Testis (tissue), 3 donors: Measurements from ENCODE around the gene PLEK2. TPM values are rescaled to one million over a fixed set of nuclear protein-coding genes. Genes with fewer than 3 reads are reported as not detected.
A peak's percentile ranks its signal among the peaks of the same experiment; 100 is the strongest.

Experiments
- DNase-seq: peaks from one replicate; pipeline ENCODE4 v3.0.0-alpha.2; 2019
- H3K27ac ChIP-seq, 2 donors: fragments of 200-600 bp; sonication (generic); one replicate each; pipeline ENCODE4 v1.5.1; 2019
- H3K27me3 ChIP-seq: fragments of 200-600 bp; sonication (generic); one replicate; pipeline ENCODE4 v1.5.1; 2019
- H3K36me3 ChIP-seq: fragments of 200-600 bp; sonication (generic); one replicate; pipeline ENCODE4 v1.5.1; 2017; ENCODE audit warnings: low read depth; ENCODE audit errors: missing control alignments
- H3K4me1 ChIP-seq: fragments of 200-600 bp; sonication (generic); one replicate; pipeline ENCODE4 v1.5.1; 2019
- H3K4me3 ChIP-seq, 2 donors: fragments of 200-600 bp; sonication (generic); one replicate each; pipeline ENCODE4 v1.5.1; 2017 to 2019
- H3K9me3 ChIP-seq: fragments of 200-600 bp; sonication (generic); one replicate; pipeline ENCODE4 v1.5.1; 2017
- CTCF ChIP-seq, 3 experiments: fragments of 450-650 bp in 2 of 3; fragments of 200-600 bp in 1 of 3; sonication (generic) in 1 of 3; IDR thresholded peaks; one replicate each; pipeline ENCODE4 v1.5.1; 2016 to 2019; ENCODE audit warnings: antibody characterized with exemption in 3 of 3, mild to moderate bottlenecking in 2 of 3, moderate library complexity in 1 of 3
- POLR2A ChIP-seq: fragments of 450-650 bp; IDR thresholded peaks from one replicate; pipeline ENCODE4 v1.6.1; 2017; ENCODE audit warnings: antibody characterized with exemption, mild to moderate bottlenecking, moderate library complexity
- WGBS, 2 donors: methylation state at CpG; one replicate each; pipeline ENCODE4 v1.1.5; 2018; 5-methylcytosine and 5-hydroxymethylcytosine counted together
- intact Hi-C: fragments of 100-400 bp; cut with DNase I; formaldehyde crosslinking; loops from one replicate; pipeline ENCODE4 v1.15.1; 2023; ENCODE audit warnings: low total_unique reads
- polyA plus RNA-seq: library from polyadenylated mRNA; stranded (reverse); fragments of 350-450 nt; fragmentation: Illumina TruSeq; extraction: RNeasy Lipid Tissue Mini Kit (QIAGEN cat#74804); gene quantifications from one replicate; pipeline ENCODE4 v1.2.3, GENCODE V29; 2014; ENCODE audit warnings: low read depth, low replicate concordance; ENCODE audit not compliant: insufficient read depth
- total RNA-seq, 2 donors: library from RNA; depleted of rRNA; stranded (reverse); fragments of >200 nt; gene quantifications; one replicate each; pipeline ENCODE4 v1.2.3, GENCODE V29; 2016

Gene PLEK2
- total and polyA plus RNA-seq, 3 donors from 2014 or later = 4.2 to 7.1 (median 5.7) TPM

GRCh38 chr14:67392800-67393199 is 19.2 kb downstream of the PLEK2 start:
- TF ChIP-seq POLR2A (no peak), CTCF (IDR thresholded peaks at IDR 0.05) (no peak)
- Histone ChIP-seq H3K36me3 (no peaks in the 10 kb centered on the region), H3K27me3 (no peaks in the 10 kb centered on the region), H3K27ac (no peak overlapping the region), H3K9me3 (no peaks in the 10 kb centered on the region), H3K4me1 (peaks cover 10% of the 10 kb centered on the region), H3K4me3 (no peak overlapping the region)
- intact Hi-C loops = no loop called here
- WGBS, 2 donors = 69 to 75% methylated on average over 2 to 9 of the region's 9 CpGs
- peak; percentile 76 for DNase-seq

GRCh38 chr14:67392123-67392522 is 19.8 kb downstream of the PLEK2 start:
- 85 to 100% methylated on average over 1 to 3 of the region's 3 CpGs for WGBS, 2 donors
- Histone ChIP-seq H3K9me3 (no peaks in the 10 kb centered on the region), H3K4me1 (peaks cover 10% of the 10 kb centered on the region), H3K27ac (no peak overlapping the region), H3K27me3 (no peaks in the 10 kb centered on the region), H3K36me3 (no peaks in the 10 kb centered on the region), H3K4me3 (no peak overlapping the region)
- TF ChIP-seq POLR2A = no peak
- no peak for TF ChIP-seq CTCF (IDR thresholded peaks at IDR 0.05)
- no peak for DNase-seq
- intact Hi-C loops = no loop called here

- Histone ChIP-seq H3K4me1 (peaks cover 10% of the 10 kb centered on the region), H3K27ac (no peak overlapping the region), H3K9me3 (no peaks in the 10 kb centered on the region), H3K27me3 (no peaks in the 10 kb centered on the region), H3K36me3 (no peaks in the 10 kb centered on the region), H3K4me3 (no peak overlapping the region)
- 89 to 91% methylated on average over 5 to 6 of the region's 6 CpGs for WGBS, 2 donors
- intact Hi-C loops = no loop called here
- DNase-seq = no peak
- TF ChIP-seq CTCF (IDR thresholded peaks at IDR 0.05) (no peak), POLR2A (no peak)
Observed at GRCh38 chr14:67391268-67391667, 20.7 kb downstream of the PLEK2 start.

- H3K27me3 ChIP-seq = no peaks in the 10 kb centered on the region
- intact Hi-C loops = no loop called here
- TF ChIP-seq POLR2A = no peak
- no peak for TF ChIP-seq CTCF (IDR thresholded peaks at IDR 0.05)
- no peak overlapping the region for H3K27ac ChIP-seq
- DNase-seq = no peak
- 80 to 84% methylated on average over 1 of the region's 1 CpG for WGBS, 2 donors
- H3K4me1 ChIP-seq = peaks cover 11% of the 10 kb centered on the region
- H3K4me3 ChIP-seq = no peak overlapping the region
- no peaks in the 10 kb centered on the region for H3K36me3 ChIP-seq
- no peaks in the 10 kb centered on the region for H3K9me3 ChIP-seq
Observed at GRCh38 chr14:67389811-67390534, 22.0 kb downstream of the PLEK2 start.

- H3K4me3 ChIP-seq = no peak overlapping the region
- H3K9me3 ChIP-seq = no peaks in the 10 kb centered on the region
- no peak overlapping the region for H3K27ac ChIP-seq
Observed at GRCh38 chr14:67389275-67389674, 22.7 kb downstream of the PLEK2 start.

More at GRCh38 chr14:67389275-67389674, 22.7 kb downstream of the PLEK2 start:
- intact Hi-C loops = no loop called here
- Histone ChIP-seq H3K4me1 (peaks cover 11% of the 10 kb centered on the region), H3K27me3 (no peaks in the 10 kb centered on the region), H3K36me3 (no peaks in the 10 kb centered on the region)
- no peak for TF ChIP-seq CTCF (IDR thresholded peaks at IDR 0.05)
- no peak for TF ChIP-seq POLR2A
- 60 to 61% methylated on average over 3 of the region's 3 CpGs for WGBS, 2 donors
- no peak for DNase-seq
